ENCODE results near the gene SRSF9. TPM values are rescaled to one million over a fixed set of nuclear protein-coding genes. Genes with fewer than 3 reads are reported as not detected.

SRSF9 gene
- total RNA-seq, 1 experiment from 2014 or later, result 297 TPM

DNA sequence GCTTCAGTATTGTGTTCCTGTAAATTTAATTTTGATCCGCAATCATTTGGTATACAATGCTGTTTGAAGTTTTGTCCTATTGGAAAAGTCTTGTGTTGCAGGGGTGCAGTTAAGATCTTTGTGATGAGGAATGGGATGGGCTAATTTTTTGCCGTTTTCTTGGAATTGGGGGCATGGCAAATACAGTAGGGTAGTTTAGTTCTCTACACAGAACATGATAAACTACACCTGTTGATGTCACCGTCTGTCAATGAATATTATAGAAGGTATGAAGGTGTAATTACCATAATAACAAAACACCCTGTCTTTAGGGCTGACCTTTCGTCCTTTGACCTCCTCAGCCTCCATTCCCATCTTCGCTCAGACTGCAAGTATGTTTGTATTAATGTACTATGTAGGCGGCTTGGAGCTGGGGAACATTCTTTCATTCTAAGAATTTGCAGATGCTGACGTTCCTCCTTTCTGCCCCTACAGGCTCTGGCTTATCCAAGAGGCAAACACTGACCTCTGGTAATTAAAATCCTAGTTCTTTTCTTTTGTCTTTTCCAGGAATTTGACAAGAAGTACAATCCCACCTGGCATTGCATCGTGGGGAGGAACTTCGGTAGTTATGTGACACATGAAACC, 28.1 kb upstream of the SRSF9 start:
- BruUV-seq (replicated peaks), result no TSS peak
- Histone ChIP-seq H3K27me3 (ENCODE audit: insufficient read depth, low read length) (no peaks in the 10 kb centered on the region), H3K4me1 (ENCODE audit: control insufficient read depth in 1 of 2, insufficient read depth in 2 of 2, low read length in 2 of 2) (peaks cover 9 to 16% of the 10 kb centered on the region in 2 experiments; a peak in 2 of 4 replicates), H3K9ac (ENCODE audit: low read length) (peak overlapping the region; percentile 81; the same call in 1 of the 2 replicates), H3K9me3 (ENCODE audit: control insufficient read depth in 1 of 2, insufficient read depth in 1 of 2, low read depth in 1 of 2, low read length in 2 of 2) (no peaks in the 10 kb centered on the region), H3K79me2 (ENCODE audit: insufficient read depth, low read length) (peaks cover 31% of the 10 kb centered on the region), H3K27ac (ENCODE audit: low read depth, low read length) (no peak overlapping the region), H3K9me2 (ENCODE audit: insufficient read depth) (no peaks in the 10 kb centered on the region), H3K36me3 (ENCODE audit: control insufficient read depth in 1 of 2, insufficient read depth in 2 of 2, low read length in 2 of 2) (peaks cover 10 to 16% of the 10 kb centered on the region in 2 experiments; a peak in 2 of 4 replicates), H4K20me1 (ENCODE audit: insufficient read depth) (peaks cover 3% of the 10 kb centered on the region; the same call in 1 of the 2 replicates), H3K4me3 (replicated peaks in 1 of 2; ENCODE audit: low read depth in 1 of 2, low read length in 2 of 2) (peak overlapping the region; percentile 93), H2AFZ (ENCODE audit: low read depth, low read length, poor library complexity, severe bottlenecking) (no peak overlapping the region), H3K4me2 (ENCODE audit: low read length) (peak overlapping the region; percentile 85)
- RAD21 ChIA-PET (ENCODE audit: low non-redundant PET in 1 of 2, low total read pairs in 2 of 2, uncharacterized antibody in 2 of 2, unreplicated experiment in 2 of 2), result no interaction called here
- TF ChIP-seq TCF7L2 (IDR thresholded peaks at IDR 0.05; ENCODE audit: borderline replicate concordance, extremely low read depth, insufficient read depth, insufficient read length) (no peak), CEBPB (IDR thresholded peaks at IDR 0.05; ENCODE audit: low read depth) (no peak), EZH2phosphoT487 (IDR thresholded peaks at IDR 0.05; ENCODE audit: borderline replicate concordance) (no peak), ELF1 (IDR thresholded peaks at IDR 0.05; ENCODE audit: borderline replicate concordance, low read depth) (no peak), EGR1 (IDR thresholded peaks at IDR 0.05; ENCODE audit: low read depth) (no peak)
- CTCF ChIA-PET, result no interaction called here
- ATAC-seq, result no peak
- intact Hi-C loops (cut with micrococcal nuclease), result no loop called here
- POLR2A ChIA-PET, result interaction anchor here (1.6 to 2.2 kb wide), 4 partner anchors 8 to 206 kb away, joined by 3 to 12 read pairs (median 7); partner anchors contain the start of genes RNU4-2 and SRSF9
- DNase-seq (ENCODE audit: low read depth, low spot score), result no peak

DNA sequence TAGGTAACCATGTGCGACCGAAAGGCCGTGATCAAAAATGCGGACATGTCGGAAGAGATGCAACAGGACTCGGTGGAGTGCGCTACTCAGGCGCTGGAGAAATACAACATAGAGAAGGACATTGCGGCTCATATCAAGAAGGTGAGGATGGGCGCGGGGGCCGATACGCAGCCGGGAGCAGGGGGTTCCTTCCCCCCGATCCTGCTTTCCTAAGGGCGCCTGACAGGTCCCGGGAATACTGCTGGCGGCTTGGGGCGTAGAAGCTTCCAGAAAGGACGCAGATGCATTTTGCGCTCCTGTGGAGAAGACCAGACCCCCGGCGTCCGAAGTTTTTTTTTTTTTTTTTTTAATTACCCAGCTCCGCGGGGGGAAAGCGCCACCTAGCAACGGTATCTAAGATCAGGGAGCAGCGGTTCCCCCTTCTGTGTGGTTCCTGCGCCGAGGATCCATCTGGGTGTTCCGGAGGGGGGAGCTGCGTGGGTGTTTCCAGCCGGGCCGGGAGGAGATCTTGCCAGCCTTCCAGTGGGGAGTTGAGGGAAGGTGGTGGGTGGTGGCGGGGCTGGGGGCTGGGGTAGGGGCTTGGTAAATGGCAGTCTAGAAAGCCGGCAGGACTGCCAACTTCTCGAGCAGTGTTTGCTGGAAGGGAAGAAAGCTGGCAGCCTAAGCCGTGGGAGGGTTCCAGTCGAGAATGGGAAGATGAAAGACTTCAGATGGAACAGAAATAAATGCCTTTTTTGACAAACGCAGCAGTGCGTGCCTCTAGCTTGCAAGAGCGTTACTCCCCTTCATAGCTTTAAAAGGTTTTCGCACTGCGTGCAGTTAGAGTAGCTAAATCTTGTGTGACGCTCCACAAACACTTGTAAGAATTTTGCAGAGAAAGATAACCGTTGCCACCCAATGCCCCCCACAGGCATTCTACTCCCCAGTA, 27.1 kb upstream of the SRSF9 start:
- intact Hi-C loops (cut with micrococcal nuclease), result no loop called here
- H3K9me2 ChIP-seq (ENCODE audit: insufficient read depth), result no peaks in the 10 kb centered on the region
- peak overlapping the region; percentile 93 for H3K4me3 ChIP-seq (replicated peaks in 1 of 2; ENCODE audit: low read depth in 1 of 2, low read length in 2 of 2)
- no peaks in the 10 kb centered on the region for H3K9me3 ChIP-seq (ENCODE audit: control insufficient read depth in 1 of 2, insufficient read depth in 1 of 2, low read depth in 1 of 2, low read length in 2 of 2)
- RAD21 ChIA-PET (ENCODE audit: low non-redundant PET in 1 of 2, low total read pairs in 2 of 2, uncharacterized antibody in 2 of 2, unreplicated experiment in 2 of 2), result no interaction called here
- no peak overlapping the region for H2AFZ ChIP-seq (ENCODE audit: low read depth, low read length, poor library complexity, severe bottlenecking)
- CTCF ChIA-PET, result interaction anchor here (1.3 kb wide), 1 partner anchor 25 kb away, joined by 3 read pairs; no protein-coding TSS in a partner anchor
- peaks cover 31% of the 10 kb centered on the region for H3K79me2 ChIP-seq (ENCODE audit: insufficient read depth, low read length)
- peak overlapping the region; percentile 81 for H3K9ac ChIP-seq (ENCODE audit: low read length)
- POLR2A ChIA-PET, result interaction anchor here (0.6 to 2.2 kb wide), 16 partner anchors 9 to 1903 kb away, joined by 3 to 18 read pairs (median 4); partner anchors contain the start of genes COQ5, RNU4-1, RNU4-2 and SRSF9
- peaks cover 10 to 16% of the 10 kb centered on the region in 2 experiments; a peak in 2 of 4 replicates for H3K36me3 ChIP-seq (ENCODE audit: control insufficient read depth in 1 of 2, insufficient read depth in 2 of 2, low read length in 2 of 2)
- peaks cover 9 to 16% of the 10 kb centered on the region in 2 experiments; a peak in 2 of 4 replicates for H3K4me1 ChIP-seq (ENCODE audit: control insufficient read depth in 1 of 2, insufficient read depth in 2 of 2, low read length in 2 of 2)
- no peaks in the 10 kb centered on the region for H3K27me3 ChIP-seq (ENCODE audit: insufficient read depth, low read length)
- no peak for DNase-seq (ENCODE audit: low read depth, low spot score)
- H4K20me1 ChIP-seq (ENCODE audit: insufficient read depth), result peaks cover 3% of the 10 kb centered on the region; the same call in 1 of the 2 replicates
- BruUV-seq (replicated peaks), result no TSS peak
- peak overlapping the region; percentile 85 for H3K4me2 ChIP-seq (ENCODE audit: low read length)
- peak overlapping the region; percentile 92 for H3K27ac ChIP-seq (ENCODE audit: low read depth, low read length)
- peak; percentile 38 for ATAC-seq
- TF ChIP-seq, protein P1, sequence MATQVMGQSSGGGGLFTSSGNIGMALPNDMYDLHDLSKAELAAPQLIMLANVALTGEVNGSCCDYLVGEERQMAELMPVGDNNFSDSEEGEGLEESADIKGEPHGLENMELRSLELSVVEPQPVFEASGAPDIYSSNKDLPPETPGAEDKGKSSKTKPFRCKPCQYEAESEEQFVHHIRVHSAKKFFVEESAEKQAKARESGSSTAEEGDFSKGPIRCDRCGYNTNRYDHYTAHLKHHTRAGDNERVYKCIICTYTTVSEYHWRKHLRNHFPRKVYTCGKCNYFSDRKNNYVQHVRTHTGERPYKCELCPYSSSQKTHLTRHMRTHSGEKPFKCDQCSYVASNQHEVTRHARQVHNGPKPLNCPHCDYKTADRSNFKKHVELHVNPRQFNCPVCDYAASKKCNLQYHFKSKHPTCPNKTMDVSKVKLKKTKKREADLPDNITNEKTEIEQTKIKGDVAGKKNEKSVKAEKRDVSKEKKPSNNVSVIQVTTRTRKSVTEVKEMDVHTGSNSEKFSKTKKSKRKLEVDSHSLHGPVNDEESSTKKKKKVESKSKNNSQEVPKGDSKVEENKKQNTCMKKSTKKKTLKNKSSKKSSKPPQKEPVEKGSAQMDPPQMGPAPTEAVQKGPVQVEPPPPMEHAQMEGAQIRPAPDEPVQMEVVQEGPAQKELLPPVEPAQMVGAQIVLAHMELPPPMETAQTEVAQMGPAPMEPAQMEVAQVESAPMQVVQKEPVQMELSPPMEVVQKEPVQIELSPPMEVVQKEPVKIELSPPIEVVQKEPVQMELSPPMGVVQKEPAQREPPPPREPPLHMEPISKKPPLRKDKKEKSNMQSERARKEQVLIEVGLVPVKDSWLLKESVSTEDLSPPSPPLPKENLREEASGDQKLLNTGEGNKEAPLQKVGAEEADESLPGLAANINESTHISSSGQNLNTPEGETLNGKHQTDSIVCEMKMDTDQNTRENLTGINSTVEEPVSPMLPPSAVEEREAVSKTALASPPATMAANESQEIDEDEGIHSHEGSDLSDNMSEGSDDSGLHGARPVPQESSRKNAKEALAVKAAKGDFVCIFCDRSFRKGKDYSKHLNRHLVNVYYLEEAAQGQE (IDR thresholded peaks at IDR 0.05; ENCODE audit: low read depth), result no peak
- no peak for TF ChIP-seq ELF1 (IDR thresholded peaks at IDR 0.05; ENCODE audit: borderline replicate concordance, low read depth)
- TF ChIP-seq, protein P2, sequence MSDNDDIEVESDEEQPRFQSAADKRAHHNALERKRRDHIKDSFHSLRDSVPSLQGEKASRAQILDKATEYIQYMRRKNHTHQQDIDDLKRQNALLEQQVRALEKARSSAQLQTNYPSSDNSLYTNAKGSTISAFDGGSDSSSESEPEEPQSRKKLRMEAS (IDR thresholded peaks at IDR 0.05), result no peak
- TF ChIP-seq EZH2 (IDR thresholded peaks at IDR 0.05), result no peak
- no peak for TF ChIP-seq POLR2A (IDR thresholded peaks at IDR 0.05; ENCODE audit: borderline replicate concordance, extremely low read depth, insufficient read depth, insufficient read length)
- TF ChIP-seq EGR1 (IDR thresholded peaks at IDR 0.05; ENCODE audit: low read depth), result peak; percentile 85
- no peak for TF ChIP-seq YY1 (IDR thresholded peaks at IDR 0.05; ENCODE audit: extremely low read depth, insufficient replicate concordance, low read depth, low read length)
- 0 out of 2 replicates have a peak, but pooled peaks have one; percentile 25 for TF ChIP-seq SIN3A (IDR thresholded peaks at IDR 0.05; ENCODE audit: low read depth)
- no peak for TF ChIP-seq POLR2AphosphoS5 (IDR thresholded peaks at IDR 0.05; ENCODE audit: low read depth, low read length)
- peak; percentile 42 for TF ChIP-seq RAD21 (IDR thresholded peaks at IDR 0.05; ENCODE audit: low read depth)
- TF ChIP-seq CBX3 (IDR thresholded peaks at IDR 0.05; ENCODE audit: low read depth), result no peak
